HEK293T (cell line): ENCODE measurements around the gene PARD6B.
A peak's percentile ranks its signal among the peaks of the same experiment; 100 is the strongest.

Experiments used
- CTCF ChIA-PET: fragments of 350-600 bp; formaldehyde crosslinking; extraction: SDS; loops from one replicate; lab custom pipeline; 2021; ENCODE audit warnings: antibody characterized with exemption, inconsistent platforms; lab: Yijun Ruan, JAX
- POLR2A ChIA-PET: fragments of 350-600 bp; formaldehyde crosslinking; extraction: SDS; loops from one replicate; lab custom pipeline; 2020; ENCODE audit warnings: antibody characterized with exemption, inconsistent platforms; lab: Yijun Ruan, JAX
- DNase-seq: peaks from one replicate; pipeline ENCODE4 v3.0.0; 2012; ENCODE audit warnings: mixed read lengths; ENCODE audit errors: extremely low spot score
- ARNT ChIP-seq: fragments of 450-650 bp; IDR thresholded peaks from 2 replicates; pipeline ENCODE4 v1.6.1; 2017; ENCODE audit warnings: mild to moderate bottlenecking
- BHLHE40 ChIP-seq: fragments of 450-650 bp; IDR thresholded peaks from 2 replicates; pipeline ENCODE4 v1.6.1; 2016; ENCODE audit warnings: mild to moderate bottlenecking, moderate library complexity, borderline replicate concordance
- CTBP1 ChIP-seq: fragments of 450-650 bp; IDR thresholded peaks from 2 replicates; pipeline ENCODE4 v1.6.1; 2016; ENCODE audit warnings: borderline replicate concordance
- ELF4 ChIP-seq: fragments of 450-650 bp; IDR thresholded peaks from 2 replicates; pipeline ENCODE4 v1.6.1; 2017; ENCODE audit warnings: antibody characterized with exemption
- FOXA1 ChIP-seq: fragments of 450-650 bp; IDR thresholded peaks from 2 replicates; pipeline ENCODE4 v1.6.1; 2016; ENCODE audit warnings: mild to moderate bottlenecking
- FOXK2 ChIP-seq: fragments of 450-650 bp; IDR thresholded peaks from 2 replicates; pipeline ENCODE4 v1.6.1; 2016; ENCODE audit warnings: mild to moderate bottlenecking
- FOXM1 ChIP-seq: fragments of 450-650 bp; IDR thresholded peaks from 2 replicates; pipeline ENCODE4 v1.6.1; 2017; ENCODE audit warnings: mild to moderate bottlenecking, borderline replicate concordance
- HDGF ChIP-seq: fragments of 450-650 bp; IDR thresholded peaks from 2 replicates; pipeline ENCODE4 v1.6.1; 2017; ENCODE audit warnings: antibody characterized with exemption, borderline replicate concordance
- L3MBTL2 ChIP-seq: fragments of 450-650 bp; conservative IDR thresholded peaks from 2 replicates; pipeline ENCODE4 v1.6.1; 2016; ENCODE audit warnings: mild to moderate bottlenecking
- LEF1 ChIP-seq: fragments of 450-650 bp; IDR thresholded peaks from 2 replicates; pipeline ENCODE4 v1.6.1; 2017; ENCODE audit warnings: mild to moderate bottlenecking, borderline replicate concordance
- NFRKB ChIP-seq: fragments of 450-650 bp; IDR thresholded peaks from 2 replicates; pipeline ENCODE4 v1.6.1; 2016; ENCODE audit warnings: mild to moderate bottlenecking, moderate library complexity
- SP1 ChIP-seq: fragments of 450-650 bp; IDR thresholded peaks from 2 replicates; pipeline ENCODE4 v1.6.1; 2017
- SUZ12 ChIP-seq: fragments of 450-650 bp; IDR thresholded peaks from 2 replicates; pipeline ENCODE4 v1.6.1; 2016; ENCODE audit warnings: mild to moderate bottlenecking
- TARDBP ChIP-seq: fragments of 450-650 bp; IDR thresholded peaks from 2 replicates; pipeline ENCODE4 v1.6.1; 2016
- ZNF384 ChIP-seq: fragments of 450-650 bp; IDR thresholded peaks from 2 replicates; pipeline ENCODE4 v1.6.1; 2016
- TF ChIP-seq, protein P1 (sequence below): fragments of 450-650 bp; IDR thresholded peaks from 2 replicates; pipeline ENCODE4 v1.6.1; 2016

The PARD6B gene

DNA sequence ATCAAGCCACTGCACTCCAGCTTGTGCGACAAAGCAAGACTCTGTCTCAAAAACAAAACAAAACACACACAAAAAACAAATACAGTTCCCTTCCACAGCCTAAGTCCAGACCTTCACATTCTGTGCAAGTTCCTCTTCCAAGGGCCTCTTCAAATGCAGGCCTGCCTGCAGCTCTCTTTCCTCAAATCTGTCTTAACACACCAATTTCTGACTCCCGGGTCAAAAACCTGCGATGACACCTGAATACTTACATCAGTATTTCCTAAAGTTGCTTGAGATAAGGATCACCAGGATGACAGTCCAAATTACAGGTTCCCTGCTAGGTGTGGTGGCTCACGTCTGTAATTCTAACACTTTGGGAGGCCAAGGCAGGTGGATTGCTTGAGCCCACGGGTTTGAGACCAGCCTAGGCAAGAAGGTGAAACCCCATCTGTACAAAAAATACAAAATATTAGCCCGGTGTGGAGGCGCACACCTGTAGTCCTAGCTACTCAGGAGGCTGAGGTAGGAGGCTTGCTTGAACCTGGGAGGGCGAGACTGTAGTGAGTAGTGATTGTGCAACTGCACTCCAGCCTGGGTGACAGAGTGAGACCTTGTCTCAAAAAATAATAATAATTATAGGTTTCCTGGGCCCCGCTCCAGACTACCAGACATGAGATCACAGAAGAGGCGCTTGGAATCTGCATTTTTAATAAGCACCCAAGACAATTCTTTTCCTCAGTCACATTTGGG lies 8.8 kb upstream of the PARD6B start:
- TF ChIP-seq TARDBP (no peak), ARNT (no peak), L3MBTL2 (no peak), FOXM1 (no peak), LEF1 (no peak), SUZ12 (no peak), NFRKB (no peak), FOXK2 (no peak), ZNF384 (no peak), SP1 (no peak), HDGF (no peak), CTBP1 (no peak)
- TF ChIP-seq, protein P1, sequence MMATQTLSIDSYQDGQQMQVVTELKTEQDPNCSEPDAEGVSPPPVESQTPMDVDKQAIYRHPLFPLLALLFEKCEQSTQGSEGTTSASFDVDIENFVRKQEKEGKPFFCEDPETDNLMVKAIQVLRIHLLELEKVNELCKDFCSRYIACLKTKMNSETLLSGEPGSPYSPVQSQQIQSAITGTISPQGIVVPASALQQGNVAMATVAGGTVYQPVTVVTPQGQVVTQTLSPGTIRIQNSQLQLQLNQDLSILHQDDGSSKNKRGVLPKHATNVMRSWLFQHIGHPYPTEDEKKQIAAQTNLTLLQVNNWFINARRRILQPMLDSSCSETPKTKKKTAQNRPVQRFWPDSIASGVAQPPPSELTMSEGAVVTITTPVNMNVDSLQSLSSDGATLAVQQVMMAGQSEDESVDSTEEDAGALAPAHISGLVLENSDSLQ: no peak
- POLR2A ChIA-PET: no interaction called here
- DNase-seq: no peak
- CTCF ChIA-PET: interaction anchor here (1.7 kb wide), 1 partner anchor 72 kb away, joined by 3 read pairs; the partner anchor contains the start of gene BCAS4

DNA sequence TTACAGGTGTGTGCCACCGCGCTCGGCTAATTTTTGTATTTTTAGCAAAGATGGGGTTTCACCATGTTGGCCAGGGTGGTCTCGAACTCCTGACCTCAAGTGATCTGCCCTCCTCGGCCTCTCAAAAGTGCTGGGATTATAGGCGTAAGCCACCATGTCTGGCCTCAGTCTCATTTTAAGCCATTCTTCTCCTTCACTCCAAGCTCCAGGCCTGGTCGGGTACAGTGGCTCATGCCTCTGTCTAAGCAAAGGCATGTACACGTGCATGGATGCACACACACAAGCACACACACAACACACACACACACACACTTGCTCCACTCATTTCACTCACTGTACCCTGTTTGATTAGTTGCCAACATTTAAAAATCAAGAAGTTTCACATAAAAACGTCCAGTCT lies 7.7 kb upstream of the PARD6B start:
- ChIA-PET CTCF (no interaction called here), POLR2A (no interaction called here)
- no peak for DNase-seq
- TF ChIP-seq L3MBTL2 (no peak), FOXA1 (no peak), TARDBP (no peak), SP1 (no peak), NFRKB (no peak), LEF1 (no peak), ARNT (no peak), ZNF384 (no peak), FOXM1 (no peak), FOXK2 (no peak), HDGF (no peak), BHLHE40 (no peak), SUZ12 (no peak), CTBP1 (no peak)

- POLR2A ChIA-PET: interaction anchor here (0.6 to 1.0 kb wide), 2 partner anchors 10 to 66 kb away, joined by 3 to 4 read pairs; no protein-coding TSS in a partner anchor
- no peak for DNase-seq
- TF ChIP-seq ZNF384: no peak
- no peak for TF ChIP-seq TARDBP
- TF ChIP-seq L3MBTL2: no peak
- no peak for TF ChIP-seq FOXK2
- no peak for TF ChIP-seq BHLHE40
- no peak for TF ChIP-seq NFRKB
- TF ChIP-seq CTBP1: no peak
- TF ChIP-seq FOXA1: no peak
- no peak for TF ChIP-seq ARNT
- no peak for TF ChIP-seq ELF4
- TF ChIP-seq, protein P1: no peak
- no peak for TF ChIP-seq LEF1
- TF ChIP-seq SUZ12: no peak
- TF ChIP-seq FOXM1: no peak
- no peak for TF ChIP-seq HDGF
- no peak for TF ChIP-seq SP1
- CTCF ChIA-PET: interaction anchor here (0.6 to 1.0 kb wide), 2 partner anchors 71 to 78 kb away, joined by 3 to 5 read pairs; partner anchors contain the start of gene BCAS4
Observed at GRCh38 chr20:50724112-50724725, 7.2 kb upstream of the PARD6B start.

DNA sequence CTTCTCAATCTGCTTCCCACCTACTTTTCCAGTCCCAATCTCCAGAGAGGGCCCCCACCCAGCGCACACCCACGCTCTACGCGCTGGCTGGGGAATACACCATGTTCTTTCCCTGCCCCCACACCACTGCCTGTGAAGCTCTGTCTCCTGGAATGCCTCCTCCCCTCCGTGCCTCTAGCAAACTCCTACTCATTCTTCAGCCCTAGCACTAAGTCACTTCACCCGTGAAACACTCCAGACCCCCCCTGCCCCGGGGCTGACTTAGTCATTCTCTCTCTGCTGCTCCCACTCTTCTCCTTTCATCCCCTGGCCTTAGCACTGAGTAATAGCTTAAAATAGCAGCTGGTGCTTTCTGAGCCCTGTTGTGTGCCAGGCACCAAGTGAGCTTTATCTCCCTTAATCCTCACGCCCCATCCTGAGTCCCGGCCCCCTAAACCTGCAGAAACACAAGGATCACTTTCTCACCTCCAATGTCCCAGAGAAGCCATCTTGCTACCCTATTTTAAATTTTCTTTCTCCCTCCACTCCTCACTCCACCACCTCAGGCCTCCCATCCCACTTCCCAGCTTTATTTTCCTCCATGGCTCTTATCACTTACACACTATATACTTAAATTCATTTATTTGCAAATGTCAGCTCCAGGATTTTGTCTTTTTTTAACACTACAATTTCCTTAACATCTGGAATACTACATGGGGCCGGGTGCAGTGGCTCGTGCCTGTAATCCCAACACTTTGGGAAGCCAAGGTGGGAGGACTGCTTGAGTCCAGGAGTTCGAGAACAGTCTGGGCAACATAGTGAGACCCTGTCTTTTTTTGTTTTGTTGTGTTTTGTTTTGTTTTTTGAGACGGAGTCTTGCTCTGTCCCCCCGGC lies 6.3 kb upstream of the PARD6B start:
- TF ChIP-seq HDGF: no peak
- no peak for TF ChIP-seq SP1
- no peak for TF ChIP-seq SUZ12
- no peak for TF ChIP-seq ZNF384
- TF ChIP-seq FOXK2: no peak
- POLR2A ChIA-PET: interaction anchor here (0.6 to 1.0 kb wide), 3 partner anchors 9 to 65 kb away, joined by 3 to 4 read pairs (median 3); no protein-coding TSS in a partner anchor
- DNase-seq: peak; percentile 27
- CTCF ChIA-PET: interaction anchor here (0.6 to 1.0 kb wide), 3 partner anchors 12 to 70 kb away, joined by 3 to 5 read pairs (median 4); partner anchors contain the start of gene BCAS4

DNA sequence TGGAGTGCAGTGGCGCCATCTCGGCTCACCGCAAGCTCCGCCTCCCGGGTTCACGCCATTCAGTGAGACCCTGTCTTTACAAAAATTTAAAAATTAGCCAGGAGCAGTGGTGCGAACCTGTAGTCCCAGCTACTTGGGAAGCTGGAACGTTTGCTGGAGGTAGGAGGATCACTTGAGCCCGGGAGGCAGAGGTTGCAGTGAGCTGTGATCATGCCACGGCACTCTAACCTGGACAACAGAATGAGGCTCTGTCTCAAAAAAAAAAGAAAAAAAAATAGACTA lies 5.7 kb upstream of the PARD6B start:
- CTCF ChIA-PET: no interaction called here
- POLR2A ChIA-PET: interaction anchor here (0.6 kb wide), 1 partner anchor 193 kb away, joined by 3 read pairs; no protein-coding TSS in a partner anchor
- DNase-seq: no peak
- TF ChIP-seq FOXM1 (no peak), SUZ12 (no peak), CTBP1 (no peak), ARNT (no peak), SP1 (no peak), ELF4 (no peak), FOXK2 (no peak), NFRKB (no peak), L3MBTL2 (no peak), FOXA1 (no peak), HDGF (no peak), TARDBP (no peak), BHLHE40 (no peak), LEF1 (no peak)
